Erythroblast (primary cell): ENCODE results near the gene POLR3GL.

Source experiments
- GATA1 ChIP-seq: IDR thresholded peaks from 2 replicates; pipeline ENCODE4 v1.6.1; 2011; ENCODE audit warnings: low read depth, mild to moderate bottlenecking, control low read depth, low read length, moderate library complexity
- POLR2A ChIP-seq: IDR thresholded peaks from 2 replicates; pipeline ENCODE4 v1.6.1; 2011; ENCODE audit warnings: mild to moderate bottlenecking, low read length

DNA sequence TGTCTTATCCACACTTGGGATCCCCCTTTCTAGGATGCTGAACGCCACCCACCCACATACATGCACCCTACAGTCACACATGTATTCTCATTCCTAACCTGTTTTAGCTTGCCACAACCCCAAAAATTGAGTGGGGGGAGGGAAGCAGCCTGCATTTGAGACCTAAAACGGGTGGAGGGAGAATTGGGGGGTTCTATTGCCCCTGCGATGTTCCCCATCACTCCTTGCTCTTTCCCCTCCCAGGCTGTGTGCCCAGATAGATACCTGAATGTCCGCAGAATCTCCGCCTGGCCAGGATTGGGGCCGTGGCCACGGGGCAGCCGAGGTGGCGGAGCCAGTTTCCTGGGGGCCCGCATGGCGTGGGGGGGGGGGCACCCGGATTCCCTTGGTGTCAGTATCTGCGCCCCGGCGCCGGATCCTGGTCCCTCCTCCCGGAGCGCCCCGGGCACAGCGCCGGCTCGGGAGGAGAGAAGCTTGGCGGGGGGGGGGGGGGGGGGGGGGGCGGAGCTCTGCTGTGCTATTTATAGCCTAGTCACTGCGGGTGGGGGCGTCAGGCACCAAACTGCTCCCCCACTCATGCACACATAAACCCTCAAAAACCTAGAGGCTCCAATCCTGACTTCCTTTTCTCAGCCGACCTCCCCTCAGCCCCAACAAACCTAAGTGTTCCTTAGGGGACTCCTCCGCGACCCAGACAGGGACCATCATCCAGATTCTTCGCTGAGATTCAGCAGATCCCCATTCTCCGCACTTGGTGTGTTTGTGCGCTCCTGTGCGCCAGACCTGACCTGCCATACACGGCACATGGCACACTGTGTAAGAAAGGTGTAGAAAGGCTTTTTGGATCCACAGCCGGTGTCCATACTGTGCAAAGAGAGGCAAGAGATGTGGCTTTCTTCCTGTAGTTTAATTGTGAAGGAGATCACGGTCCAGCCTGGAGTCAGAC, 2.1 kb upstream of the POLR3GL start:
- TF ChIP-seq POLR2A (no peak), GATA1 (no peak)
